HEK293T (cell line): ENCODE results near the gene SLC25A51.

Experiments
- BHLHE40 ChIP-seq: fragments of 450-650 bp; IDR thresholded peaks from 2 replicates; pipeline ENCODE4 v1.6.1; 2016; ENCODE audit warnings: mild to moderate bottlenecking, moderate library complexity, borderline replicate concordance
- CTBP1 ChIP-seq: fragments of 450-650 bp; IDR thresholded peaks from 2 replicates; pipeline ENCODE4 v1.6.1; 2016; ENCODE audit warnings: borderline replicate concordance
- ELF4 ChIP-seq: fragments of 450-650 bp; IDR thresholded peaks from 2 replicates; pipeline ENCODE4 v1.6.1; 2017; ENCODE audit warnings: antibody characterized with exemption
- FOXK2 ChIP-seq: fragments of 450-650 bp; IDR thresholded peaks from 2 replicates; pipeline ENCODE4 v1.6.1; 2016; ENCODE audit warnings: mild to moderate bottlenecking
- HDGF ChIP-seq: fragments of 450-650 bp; IDR thresholded peaks from 2 replicates; pipeline ENCODE4 v1.6.1; 2017; ENCODE audit warnings: antibody characterized with exemption, borderline replicate concordance
- SP1 ChIP-seq: fragments of 450-650 bp; IDR thresholded peaks from 2 replicates; pipeline ENCODE4 v1.6.1; 2017
- TARDBP ChIP-seq: fragments of 450-650 bp; IDR thresholded peaks from 2 replicates; pipeline ENCODE4 v1.6.1; 2016

- TF ChIP-seq CTBP1 (no peak), TARDBP (no peak), FOXK2 (no peak), BHLHE40 (no peak), ELF4 (no peak), SP1 (no peak), HDGF (no peak)
Observed at GRCh38 chr9:37921546-37922300, 17.8 kb upstream of the SLC25A51 start.
